Stimulated activated CD8-positive, alpha-beta memory T cell treated with anti-CD3 and anti-CD28 coated beads, Interleukin-7, amount 100 ng/mL, for 4 hours (primary cell): Measurements from ENCODE around the gene OPN4.
"Not testable (repeated sequence)": the region's sequence is repeated elsewhere in the genome, so short reads cannot be mapped to it uniquely, and the experiment has no call there.

Source experiments
- DNase-seq, 2 donors: peaks; one replicate each; pipeline ENCODE4 v3.0.0-alpha.2; 2020; ENCODE audit warnings: low read depth in 2 of 2

OPN4 gene, protein sequence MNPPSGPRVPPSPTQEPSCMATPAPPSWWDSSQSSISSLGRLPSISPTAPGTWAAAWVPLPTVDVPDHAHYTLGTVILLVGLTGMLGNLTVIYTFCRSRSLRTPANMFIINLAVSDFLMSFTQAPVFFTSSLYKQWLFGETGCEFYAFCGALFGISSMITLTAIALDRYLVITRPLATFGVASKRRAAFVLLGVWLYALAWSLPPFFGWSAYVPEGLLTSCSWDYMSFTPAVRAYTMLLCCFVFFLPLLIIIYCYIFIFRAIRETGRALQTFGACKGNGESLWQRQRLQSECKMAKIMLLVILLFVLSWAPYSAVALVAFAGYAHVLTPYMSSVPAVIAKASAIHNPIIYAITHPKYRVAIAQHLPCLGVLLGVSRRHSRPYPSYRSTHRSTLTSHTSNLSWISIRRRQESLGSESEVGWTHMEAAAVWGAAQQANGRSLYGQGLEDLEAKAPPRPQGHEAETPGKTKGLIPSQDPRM

DNA sequence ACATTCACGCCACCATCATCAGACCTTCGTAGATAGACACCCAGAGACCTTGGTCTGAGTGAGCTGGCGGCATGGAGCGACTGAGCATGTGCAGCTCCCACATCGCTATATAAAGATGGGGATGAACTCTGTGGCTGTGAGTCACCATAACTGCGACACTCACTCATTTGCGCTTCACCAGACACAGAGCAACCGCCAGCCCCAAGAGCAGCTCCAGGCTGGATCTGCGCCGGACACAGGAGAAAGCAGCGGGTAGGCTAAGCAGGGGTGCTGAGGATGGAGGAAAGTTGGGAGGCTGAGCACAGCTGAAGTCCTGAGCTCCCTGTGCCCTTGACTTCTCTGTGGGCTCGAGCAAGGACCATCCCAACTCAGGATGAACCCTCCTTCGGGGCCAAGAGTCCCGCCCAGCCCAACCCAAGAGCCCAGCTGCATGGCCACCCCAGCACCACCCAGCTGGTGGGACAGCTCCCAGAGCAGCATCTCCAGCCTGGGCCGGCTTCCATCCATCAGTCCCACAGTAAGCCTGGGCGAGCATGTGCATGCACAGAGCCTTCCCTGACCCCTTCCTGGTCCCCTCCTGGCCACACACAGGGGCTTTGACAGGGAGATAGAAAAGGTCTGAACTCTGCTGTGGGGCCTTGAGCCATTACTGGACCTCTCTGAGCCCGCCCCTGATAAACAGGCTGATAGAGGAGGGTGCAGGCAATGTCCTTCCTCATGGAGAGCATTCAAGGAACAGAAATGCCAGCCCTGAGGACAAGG lies at the start of gene OPN4:
Gene OPN4, plus strand, starts transcription at position 137 of the 762 bp plus-strand sequence. Its CDS starts 237 bp downstream, at position 374.
- DNase-seq, result no peak

- DNase-seq, result no peak
These were observed 46.7 kb upstream of the OPN4 start for GRCh38 chr10:86607674-86608073.

DNA sequence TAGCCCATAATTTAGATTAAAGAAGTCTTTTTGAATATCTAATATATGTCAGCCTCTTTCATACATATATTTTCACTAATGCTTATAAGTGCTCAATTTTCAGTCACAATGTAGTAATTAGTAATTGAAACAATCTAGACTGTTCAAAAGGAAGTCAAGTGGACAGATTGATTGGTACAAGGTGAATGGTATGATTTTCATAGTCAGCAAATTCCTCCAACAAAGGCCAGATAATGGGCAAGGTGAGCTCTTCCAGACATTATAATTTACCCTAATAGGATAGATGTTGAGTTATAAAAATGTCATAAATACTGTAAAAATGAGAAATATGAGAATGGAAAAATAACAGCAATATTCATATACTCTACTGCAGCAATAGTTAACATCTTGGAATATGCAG lies 44.4 kb upstream of the OPN4 start:
- DNase-seq, result no peak

- no peak for DNase-seq
These were observed 43.0 kb upstream of the OPN4 start for GRCh38 chr10:86611386-86611785.

GRCh38 chr10:86613096-86613495 lies 41.3 kb upstream of the OPN4 start:
- no peak for DNase-seq

DNA sequence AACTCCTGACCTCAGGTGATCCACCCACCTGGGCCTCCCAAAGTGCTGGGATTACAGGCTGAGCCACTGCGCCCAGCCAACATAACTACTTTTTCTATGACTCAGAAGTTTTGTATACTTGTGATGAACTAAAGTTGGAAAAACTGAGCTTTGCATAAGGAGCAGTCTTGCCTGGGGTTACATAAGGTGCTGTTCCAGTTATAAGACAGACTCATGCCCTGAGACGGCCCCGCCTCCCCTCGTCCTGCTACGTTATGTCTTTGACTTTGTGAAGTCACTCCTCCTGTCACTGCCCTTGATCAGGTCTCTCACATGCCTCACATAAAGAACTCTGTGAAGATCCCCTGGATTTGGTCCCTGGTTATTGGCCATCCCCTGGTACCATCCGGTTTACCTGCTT lies 40.4 kb upstream of the OPN4 start:
- no peak for DNase-seq

- DNase-seq, result no peak
These were observed 39.5 kb upstream of the OPN4 start for GRCh38 chr10:86614853-86615252.

DNA sequence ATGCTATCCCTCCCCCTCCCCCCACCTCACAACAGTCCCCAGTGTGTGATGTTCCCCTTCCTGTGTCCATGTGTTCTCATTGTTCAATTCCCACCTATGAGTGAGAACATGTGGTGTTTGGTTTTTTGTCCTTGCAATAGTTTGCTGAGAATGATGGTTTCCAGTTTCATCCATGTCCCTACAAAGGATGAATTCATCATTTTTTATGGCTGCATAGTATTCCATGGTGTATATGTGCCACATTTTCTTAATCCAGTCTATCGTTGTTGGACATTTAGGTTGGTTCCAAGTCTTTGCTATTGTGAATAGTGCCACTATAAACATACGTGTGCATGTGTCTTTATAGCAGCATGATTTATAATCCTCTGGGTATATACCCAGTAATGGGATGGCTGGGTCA lies 37.1 kb upstream of the OPN4 start:
- not testable (repeated sequence) for DNase-seq

GRCh38 chr10:86628311-86628710 lies 26.0 kb upstream of the OPN4 start:
- no peak for DNase-seq

DNA sequence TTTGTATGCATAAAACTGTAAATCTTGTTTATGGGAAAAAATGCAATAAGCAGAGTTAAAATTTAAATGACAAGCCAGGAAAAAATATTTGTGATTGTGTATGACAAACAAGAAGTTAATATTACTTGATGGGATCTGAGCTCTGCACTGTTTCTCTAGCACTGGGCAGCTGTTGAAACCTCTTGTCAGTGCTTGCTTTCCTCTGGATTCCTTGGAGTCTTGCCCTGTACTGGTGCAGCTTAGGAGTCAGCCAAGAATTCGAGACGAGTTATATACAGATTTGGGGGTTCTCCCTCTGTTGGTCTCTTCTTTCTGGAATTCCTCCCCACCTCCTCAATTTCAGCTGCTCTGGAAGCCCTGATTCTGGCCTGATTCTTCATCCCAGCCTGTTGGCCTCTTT lies 24.3 kb upstream of the OPN4 start:
- no peak for DNase-seq

GRCh38 chr10:86632009-86632800 lies 22.1 kb upstream of the OPN4 start:
- no peak for DNase-seq

DNA sequence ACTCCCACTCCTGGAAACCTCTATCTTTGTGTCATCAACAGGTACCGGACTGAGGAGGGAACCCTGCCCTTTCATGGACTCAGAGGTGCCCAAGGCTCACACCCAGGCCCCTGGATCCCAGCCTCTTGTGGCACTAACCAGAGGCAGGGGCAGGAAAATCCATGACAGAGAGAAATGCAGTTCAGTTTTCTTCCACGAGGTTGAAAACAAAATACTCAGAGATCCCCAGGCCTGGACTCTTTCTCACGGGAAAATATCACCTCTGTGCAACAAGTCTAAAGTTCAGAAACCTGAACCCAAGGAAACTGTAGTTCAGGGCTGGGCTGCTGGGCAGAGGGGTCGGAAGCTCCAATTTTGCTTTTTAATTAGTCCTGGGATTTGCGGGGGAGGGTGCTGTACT lies 21.4 kb upstream of the OPN4 start:
- DNase-seq, result no peak

- no peak for DNase-seq
These were observed 18.9 kb upstream of the OPN4 start for GRCh38 chr10:86635402-86635801.

DNA sequence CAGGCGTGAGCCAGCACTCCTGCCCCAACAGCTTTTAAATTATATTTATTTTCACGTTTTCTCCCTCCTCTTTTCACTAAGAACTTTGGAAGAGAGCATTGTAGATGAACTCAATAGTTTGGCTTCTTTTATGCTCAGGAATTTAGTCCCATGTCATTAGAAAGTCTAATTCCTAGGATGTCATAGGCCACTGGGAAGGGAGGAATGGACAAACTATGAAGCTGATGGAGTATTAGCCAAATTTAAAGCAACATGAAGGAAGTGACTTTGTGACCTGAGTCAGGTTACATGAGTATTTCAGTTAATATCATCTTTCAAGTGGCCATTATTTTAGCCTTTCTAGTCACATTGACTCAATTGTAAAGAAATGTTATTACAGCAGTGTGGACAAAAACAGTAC lies 18.0 kb upstream of the OPN4 start:
- DNase-seq, result no peak

- DNase-seq, result no peak
These were observed 12.3 kb upstream of the OPN4 start for GRCh38 chr10:86642021-86642420.

DNA sequence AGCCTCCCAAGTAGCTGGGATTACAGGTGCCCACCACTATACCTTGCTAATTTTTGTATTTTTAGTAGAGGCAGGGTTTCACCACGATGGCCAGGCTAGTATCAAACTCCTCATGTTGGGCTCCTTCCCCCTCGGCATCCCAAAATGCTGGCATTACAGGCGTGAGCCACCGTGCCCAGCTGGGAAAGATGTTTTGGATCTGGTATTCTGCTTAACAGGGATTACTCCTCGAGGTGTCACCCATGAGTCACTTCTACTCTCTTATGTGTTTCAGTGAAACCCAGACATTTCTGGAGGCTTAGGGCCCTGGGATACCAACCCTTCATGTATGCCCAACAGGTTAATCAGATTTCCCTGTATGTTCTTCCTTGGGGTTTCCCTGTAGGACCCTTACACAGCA lies 11.8 kb upstream of the OPN4 start:
- no peak for DNase-seq

- DNase-seq, result no peak
These were observed 10.1 kb upstream of the OPN4 start for GRCh38 chr10:86644152-86644793.

DNA sequence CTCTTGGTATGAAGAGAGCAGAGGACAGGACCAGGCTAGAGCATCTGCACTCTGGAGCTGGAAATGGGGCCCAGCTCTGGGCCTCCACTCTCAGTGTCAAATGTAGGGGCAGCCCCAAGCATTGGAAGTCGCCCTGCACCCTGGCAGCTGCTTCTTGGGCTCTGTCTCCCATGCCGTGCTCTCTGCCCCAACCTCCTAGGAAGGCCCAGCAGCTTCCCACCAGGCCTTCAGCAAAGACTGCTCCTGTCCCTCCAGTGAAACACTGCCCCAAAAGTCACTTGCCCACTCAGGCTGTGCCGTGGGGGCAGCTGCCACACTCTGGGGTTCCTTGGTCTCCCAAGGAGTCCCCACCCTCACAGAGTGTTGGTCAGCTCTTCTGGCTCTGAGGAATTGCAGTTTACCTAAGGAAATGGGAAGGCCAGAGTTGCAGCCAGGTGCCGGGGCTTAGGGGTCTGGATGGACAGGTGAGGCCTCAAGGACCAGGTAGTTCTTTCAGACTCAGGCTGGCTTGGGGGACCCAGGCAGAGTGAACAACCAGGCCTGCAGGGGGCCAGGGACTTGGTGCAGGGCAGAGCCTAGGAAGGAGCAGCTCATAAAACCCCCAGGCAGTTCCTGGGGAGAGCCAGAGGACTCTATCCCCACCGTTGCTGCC lies 9.4 kb upstream of the OPN4 start:
- no peak for DNase-seq

GRCh38 chr10:86645621-86646165 lies 8.7 kb upstream of the OPN4 start:
- DNase-seq, result not testable (repeated sequence)

DNA sequence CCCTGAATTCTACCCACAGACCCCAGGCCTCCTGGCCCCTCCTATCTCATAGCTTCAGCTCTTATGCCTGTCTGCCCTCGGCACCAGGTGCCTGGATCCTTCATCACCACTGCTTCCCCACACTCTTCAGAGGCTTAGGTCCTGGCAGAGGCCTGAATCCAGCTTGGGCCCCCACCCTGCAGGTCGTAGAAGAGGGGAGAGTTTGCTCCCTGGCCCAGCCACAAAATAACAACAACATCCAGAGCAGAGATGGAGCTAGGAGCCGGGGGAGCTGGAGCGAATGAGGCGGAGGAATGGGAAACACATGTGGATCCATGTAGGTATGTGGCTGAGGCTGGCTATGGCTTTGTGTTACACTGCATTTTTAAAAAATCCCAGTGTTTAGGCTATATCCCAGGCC lies 7.8 kb upstream of the OPN4 start:
- no peak for DNase-seq

DNA sequence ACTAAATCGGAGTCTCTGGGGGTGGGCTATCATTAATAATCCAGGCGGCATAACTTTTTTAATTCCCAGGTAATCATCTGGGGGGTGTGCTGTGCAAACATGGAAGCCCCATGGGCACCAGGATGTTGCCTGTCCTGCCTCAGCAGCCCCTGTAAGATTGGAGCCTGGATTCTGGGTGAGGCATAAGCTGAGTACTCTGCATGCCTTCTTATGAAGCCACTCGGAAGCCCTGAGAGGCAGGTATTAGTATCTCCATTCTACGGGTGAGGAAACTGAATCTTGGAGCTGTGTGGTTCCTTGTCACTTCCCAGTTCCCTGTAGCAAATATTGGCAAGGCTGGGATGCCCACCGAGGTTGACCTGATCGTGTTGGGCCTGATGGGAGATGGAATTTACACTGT lies 7.4 kb upstream of the OPN4 start:
- DNase-seq, result no peak
